HG03432 (cell line): ENCODE measurements around the gene ABHD17B.
"Not testable (repeated sequence)": the region's sequence is repeated elsewhere in the genome, so short reads cannot be mapped to it uniquely, and the experiment has no call there.

Experiments used
- ATAC-seq: cut with Tn5 transposase; IDR thresholded peaks from one replicate; pipeline ENCODE4 v1.9.1; 2021; ENCODE audit warnings: mild to moderate bottlenecking, moderate library complexity; ENCODE audit not compliant: unreplicated experiment

Gene ABHD17B

GRCh38 chr9:71911061-71911907, at the start of gene ABHD17B, which contains the start of gene C9orf85:
ABHD17B (minus strand) TSS chr9:71911193; CDS start chr9:71875080, 36,113 bp downstream.
C9orf85 (plus strand) TSS chr9:71911639; CDS start chr9:71911735, 96 bp downstream.
- ATAC-seq = peak; percentile 93

GRCh38 chr9:71955300-71955915, 44.4 kb upstream of the ABHD17B start:
- ATAC-seq = peak; percentile 64

- not testable (repeated sequence) for ATAC-seq
Measured at GRCh38 chr9:71954652-71955051, 43.7 kb upstream of the ABHD17B start.

- ATAC-seq = no peak
Measured at GRCh38 chr9:71944754-71945375, 33.9 kb upstream of the ABHD17B start.

GRCh38 chr9:71941998-71942567, 31.1 kb upstream of the ABHD17B start:
- no peak for ATAC-seq

- ATAC-seq = no peak
Measured at GRCh38 chr9:71941060-71941568, 30.1 kb upstream of the ABHD17B start.

GRCh38 chr9:71937898-71938297, 26.9 kb upstream of the ABHD17B start:
- ATAC-seq = no peak

- no peak for ATAC-seq
Measured at GRCh38 chr9:71937070-71937625, 26.2 kb upstream of the ABHD17B start.

GRCh38 chr9:71936066-71936465, 25.1 kb upstream of the ABHD17B start:
- no peak for ATAC-seq

GRCh38 chr9:71931166-71931565, 20.2 kb upstream of the ABHD17B start:
- no peak for ATAC-seq

- no peak for ATAC-seq
Measured at GRCh38 chr9:71929791-71930440, 18.9 kb upstream of the ABHD17B start.

- ATAC-seq = no peak
Measured at GRCh38 chr9:71929223-71929622, 18.2 kb upstream of the ABHD17B start.

GRCh38 chr9:71928806-71929205, 17.8 kb upstream of the ABHD17B start:
- ATAC-seq = no peak

GRCh38 chr9:71928376-71928775, 17.4 kb upstream of the ABHD17B start:
- ATAC-seq = no peak

GRCh38 chr9:71925834-71926233, 14.8 kb upstream of the ABHD17B start:
- no peak for ATAC-seq

GRCh38 chr9:71924576-71924975, 13.6 kb upstream of the ABHD17B start:
- no peak for ATAC-seq

GRCh38 chr9:71921190-71921814, 10.3 kb upstream of the ABHD17B start:
- no peak for ATAC-seq

- no peak for ATAC-seq
Measured at GRCh38 chr9:71920456-71921189, 9.6 kb upstream of the ABHD17B start.

- no peak for ATAC-seq
Measured at GRCh38 chr9:71918419-71918818, 7.4 kb upstream of the ABHD17B start.
